OCI-M1 (cell line): ENCODE results near the gene SLC26A1.
"Not testable (repeated sequence)": the region's sequence is repeated elsewhere in the genome, so short reads cannot be mapped to it uniquely, and the experiment has no call there.

Experiments
- DNase-seq: peaks from one replicate; lab custom pipeline; 2025; lab: John Stamatoyannopoulos, UW

Gene SLC26A1

DNA sequence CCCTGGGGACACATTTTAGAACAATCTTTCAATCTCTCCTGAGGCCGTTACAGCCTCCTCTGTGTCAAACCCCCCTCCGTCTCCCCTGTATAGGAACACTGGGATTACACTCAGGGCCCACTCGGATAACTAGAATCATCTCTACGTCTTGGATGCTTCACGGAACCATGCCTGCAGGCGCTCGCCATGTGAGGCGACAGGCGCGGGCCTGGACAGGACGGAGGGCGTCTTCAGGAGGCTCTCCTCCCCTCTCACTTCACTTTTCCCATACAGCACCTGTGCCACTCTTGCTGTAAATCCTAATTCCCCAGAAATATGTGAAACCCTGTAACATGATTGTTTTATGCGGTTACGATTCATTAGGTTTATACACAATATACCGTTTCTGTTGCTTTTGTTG lies 10.4 kb downstream of the SLC26A1 start:
- DNase-seq: no peak

DNA sequence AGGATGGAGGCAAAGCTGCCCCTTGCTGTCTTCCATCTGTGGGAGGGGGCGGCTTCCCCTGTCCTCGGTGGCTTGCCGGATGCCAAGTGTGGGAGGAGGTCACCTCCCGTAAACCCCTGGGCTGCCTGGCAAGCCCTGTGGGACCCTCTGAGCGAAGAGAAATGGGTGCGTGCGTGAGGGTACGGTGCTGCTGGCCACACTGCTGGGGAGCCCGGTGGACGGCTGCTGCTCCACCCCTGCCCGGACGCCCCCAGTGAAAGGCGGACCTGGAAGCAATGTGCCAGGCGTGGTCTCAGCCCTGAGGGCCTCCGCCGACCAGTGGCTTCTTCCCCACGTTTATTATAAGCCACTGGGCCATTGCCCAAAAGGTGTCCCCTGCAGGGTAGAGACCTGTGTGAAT lies 10.9 kb downstream of the SLC26A1 start:
- DNase-seq: no peak

DNA sequence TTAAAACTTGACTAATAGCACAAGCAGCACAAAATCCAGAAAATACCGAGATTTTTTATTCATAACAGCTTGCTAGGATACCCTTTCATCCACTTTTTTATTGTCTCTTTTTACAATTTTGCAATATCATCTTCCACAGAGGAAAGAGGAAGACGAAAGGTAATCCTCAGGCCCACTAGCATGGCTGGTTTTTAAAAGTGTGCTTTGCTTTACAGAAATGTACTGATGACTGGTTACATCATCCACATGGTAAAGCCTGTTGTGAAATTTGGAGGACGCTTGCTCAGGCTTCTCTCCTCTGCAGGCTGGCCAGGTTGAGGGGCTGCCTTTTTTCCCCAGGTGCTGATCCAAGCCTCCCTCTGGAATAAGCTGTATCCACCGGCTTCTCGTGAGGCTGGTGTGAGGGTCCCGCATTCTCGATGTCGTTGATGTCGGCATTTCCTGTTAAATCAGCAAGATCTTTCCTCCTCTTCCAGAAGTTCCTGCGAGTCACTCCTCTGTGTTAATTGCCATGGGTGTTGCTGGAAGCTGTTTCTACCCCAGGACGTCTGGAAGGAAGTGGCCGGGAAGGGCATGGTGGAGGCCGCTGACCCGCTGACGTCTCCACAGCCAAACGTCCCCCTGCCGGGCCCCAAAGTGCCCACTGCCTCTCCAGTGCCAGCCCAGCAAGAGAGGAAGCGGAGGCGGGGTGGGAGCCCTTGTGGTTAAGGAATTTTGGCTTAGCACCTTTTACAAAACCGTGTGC lies 14.1 kb downstream of the SLC26A1 start:
- peak; percentile 84 for DNase-seq

DNA sequence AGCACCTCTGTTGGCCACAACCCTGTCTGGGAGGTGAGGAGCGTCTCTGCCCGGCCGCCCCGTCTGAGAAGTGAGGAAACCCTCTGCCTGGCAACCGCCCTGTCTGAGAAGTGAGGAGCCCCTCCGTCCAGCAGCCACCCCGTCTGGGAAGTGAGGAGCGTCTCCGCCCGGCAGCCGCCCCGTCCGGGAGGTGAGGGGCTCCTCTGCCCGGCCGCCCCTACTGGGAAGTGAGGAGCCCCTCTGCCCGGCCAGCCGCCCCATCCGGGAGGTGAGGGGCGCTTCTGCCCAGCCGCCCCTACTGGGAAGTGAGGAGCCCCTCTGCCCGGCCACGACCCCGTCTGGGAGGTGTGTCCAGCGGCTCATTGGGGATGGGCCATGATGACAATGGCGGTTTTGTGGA lies 17.2 kb downstream of the SLC26A1 start:
- not testable (repeated sequence) for DNase-seq

DNA sequence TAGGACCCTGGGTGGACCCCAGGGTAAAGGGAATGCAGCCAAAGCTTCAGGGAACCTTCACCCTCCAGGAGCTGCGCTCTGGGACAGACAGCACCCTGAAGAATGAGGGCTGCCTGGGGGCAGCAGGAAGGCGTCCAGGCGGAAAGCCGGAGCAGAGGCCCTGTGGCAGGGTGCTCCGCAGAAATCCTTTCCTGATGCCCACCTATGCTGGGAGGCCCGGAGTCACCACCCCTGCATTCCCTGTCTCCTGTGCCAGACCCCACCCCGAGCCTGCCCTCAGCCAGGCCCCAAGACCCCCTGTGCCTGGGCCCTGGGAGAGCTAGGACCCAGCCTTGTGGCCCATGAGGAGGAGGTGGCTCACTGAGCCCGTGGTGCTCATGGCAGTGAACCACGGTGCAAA lies 18.5 kb downstream of the SLC26A1 start:
- no peak for DNase-seq

DNA sequence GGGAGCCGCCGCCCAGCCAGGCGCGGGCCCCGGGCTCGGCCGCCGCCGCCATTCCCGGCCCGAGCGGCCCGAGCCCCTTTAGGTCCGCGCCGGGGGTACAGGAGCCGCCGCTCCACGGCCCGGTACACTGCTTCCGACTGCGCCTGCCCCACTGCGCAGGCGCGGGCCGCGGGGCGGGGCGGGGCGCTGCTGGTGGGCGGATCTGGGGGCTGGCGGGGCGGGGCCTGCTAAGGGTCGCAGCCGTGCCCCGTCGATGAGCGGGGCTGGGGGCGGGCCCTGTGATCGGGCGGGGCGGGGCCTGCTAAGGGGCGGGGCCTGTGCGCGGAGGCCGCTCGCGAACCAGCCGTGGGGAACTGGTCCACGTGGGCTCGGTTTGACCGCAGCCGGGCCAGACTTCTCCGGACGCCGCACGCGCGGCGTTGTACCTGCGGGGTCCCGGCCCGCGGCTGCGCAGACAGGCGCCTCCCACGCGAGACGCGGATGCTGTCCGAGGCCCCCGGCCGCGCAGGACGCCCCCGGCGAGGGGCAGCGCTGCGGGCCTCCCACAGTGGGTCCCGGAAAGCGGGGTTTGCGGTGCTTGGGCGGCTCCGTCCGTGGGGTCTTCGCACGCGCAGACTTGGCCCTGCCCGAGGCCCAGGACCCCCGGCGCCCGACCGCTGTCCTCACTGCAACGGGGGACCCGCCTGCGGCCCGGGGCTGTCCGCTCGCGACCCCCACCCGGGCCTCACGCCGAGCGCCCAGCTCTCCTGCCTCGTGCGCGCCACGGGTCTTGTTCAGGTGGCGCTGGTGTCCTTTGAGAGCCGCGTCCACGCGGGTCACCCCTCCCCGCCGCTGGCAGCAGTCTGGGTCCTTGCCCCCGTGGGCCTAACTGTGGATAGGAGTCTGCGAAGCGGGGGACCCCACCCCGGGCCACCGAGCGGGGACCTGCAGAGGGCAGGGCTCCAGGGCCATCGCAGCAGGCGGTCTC lies 19.5 kb downstream of the SLC26A1 start, which contains the start of gene DGKQ:
Gene DGKQ (minus strand): TSS at position 139 of the 967 bp plus-strand sequence. CDS start 87 bp downstream, at position 52.
- DNase-seq: peak; percentile 84

DNA sequence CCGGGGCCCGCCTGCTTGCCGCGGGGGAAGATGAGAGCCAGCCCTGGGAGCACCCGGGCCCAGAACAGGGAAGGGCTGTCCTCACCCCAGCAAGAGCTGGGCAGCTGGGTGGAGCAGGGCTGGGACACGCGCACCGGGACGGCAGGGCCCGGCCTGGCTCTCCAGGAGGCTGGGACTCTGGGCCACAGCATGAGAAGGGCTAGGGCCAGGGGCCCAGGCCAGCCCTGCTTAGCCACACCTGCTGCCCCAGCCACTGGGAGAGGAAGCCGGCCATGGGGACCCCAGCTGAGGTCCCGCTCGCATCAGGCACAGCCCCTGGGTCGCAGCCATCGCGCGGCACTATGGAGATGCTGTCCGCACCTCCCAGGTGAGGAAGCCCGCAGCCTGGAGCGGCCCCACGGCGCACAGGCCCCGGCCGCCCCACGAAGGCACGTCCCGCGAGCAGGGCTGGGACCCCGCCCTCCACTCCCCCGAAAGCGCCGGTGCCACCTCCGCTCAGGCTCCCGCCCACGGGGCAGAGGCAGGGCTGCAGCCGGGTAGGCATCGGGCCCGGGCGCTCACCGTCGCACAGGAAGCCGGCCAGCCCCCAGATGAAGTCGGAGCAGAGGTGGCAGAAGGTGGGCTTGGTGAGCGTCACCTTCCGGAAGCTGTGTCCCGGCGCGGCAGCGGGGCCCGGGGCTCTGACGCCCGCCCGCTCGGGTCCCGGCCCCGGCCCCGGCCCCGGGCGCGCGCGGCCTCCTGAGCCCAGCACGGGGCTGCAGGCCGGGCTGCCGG lies 20.4 kb downstream of the SLC26A1 start:
- peak; percentile 17 for DNase-seq

DNA sequence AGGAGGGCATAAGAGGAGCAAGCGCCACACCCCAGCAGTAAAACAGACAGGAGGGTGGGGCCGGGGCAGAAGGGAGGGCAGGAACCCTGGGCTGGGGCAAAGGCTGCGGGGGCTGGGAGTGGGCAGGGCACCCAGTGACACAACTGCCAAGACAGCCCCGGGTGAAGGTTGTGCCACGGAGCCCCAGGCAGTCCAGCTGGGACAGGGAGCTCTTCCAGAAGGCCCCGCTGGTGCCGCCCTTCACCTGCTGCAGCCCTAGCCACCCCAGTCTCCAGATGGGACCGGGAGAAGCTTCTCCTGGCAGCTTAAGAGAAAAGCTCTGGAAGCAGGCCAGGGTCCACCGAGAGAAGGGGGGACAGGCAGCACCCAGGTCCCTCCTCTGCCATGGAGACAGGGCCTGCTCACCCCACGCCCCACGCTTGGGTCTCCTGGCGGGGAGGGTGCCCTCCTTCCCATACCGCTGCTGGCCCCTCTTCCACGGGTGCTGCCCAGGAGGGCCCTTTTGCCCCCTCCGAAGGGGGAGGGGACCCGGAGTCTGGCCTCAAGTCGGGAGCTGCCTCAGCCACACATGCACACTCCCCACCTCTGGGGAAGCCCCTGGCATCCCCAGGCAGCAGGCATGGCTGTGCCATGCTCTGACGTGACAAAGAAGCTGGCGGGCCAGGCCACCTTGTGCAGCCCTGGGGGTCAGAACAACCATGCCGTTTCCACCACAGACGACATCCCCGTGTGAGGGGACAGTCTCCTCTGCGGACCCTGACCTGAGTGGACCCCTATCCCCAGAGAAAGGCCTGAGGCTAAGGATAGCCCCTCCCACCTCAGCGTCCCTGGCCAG lies 21.3 kb downstream of the SLC26A1 start:
- DNase-seq: no peak

DNA sequence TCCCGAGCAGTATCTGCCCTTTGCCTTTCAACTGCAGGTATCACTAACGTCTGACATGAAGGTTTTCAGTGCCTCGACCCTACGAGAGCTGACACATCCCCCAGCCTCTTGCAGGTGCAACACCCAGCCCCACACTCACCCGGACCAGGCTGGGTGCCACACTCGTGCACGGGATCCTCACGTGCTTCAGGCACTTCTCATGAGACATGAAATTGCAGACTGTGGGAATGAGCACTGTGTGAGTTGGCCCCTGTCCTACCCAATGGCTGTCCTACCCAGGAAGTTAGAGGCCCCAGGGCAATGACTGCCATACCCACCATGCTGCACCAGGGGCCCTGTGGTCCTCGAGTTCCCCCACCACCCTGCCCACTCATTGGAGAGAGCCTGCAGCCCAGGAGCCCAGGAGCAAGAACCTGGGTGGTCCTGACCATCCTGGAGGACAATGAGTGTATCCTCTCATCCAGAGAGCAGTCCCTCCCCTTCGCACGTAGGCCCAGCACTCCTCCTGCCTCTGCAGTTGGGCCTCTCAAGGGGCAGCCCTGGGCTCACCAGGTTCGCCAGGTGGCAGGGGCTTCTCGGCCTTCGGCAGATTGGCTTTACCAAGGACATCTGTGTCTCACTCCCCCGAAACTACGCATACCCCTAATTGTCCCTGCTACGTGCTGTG lies 22.2 kb downstream of the SLC26A1 start:
- no peak for DNase-seq

DNA sequence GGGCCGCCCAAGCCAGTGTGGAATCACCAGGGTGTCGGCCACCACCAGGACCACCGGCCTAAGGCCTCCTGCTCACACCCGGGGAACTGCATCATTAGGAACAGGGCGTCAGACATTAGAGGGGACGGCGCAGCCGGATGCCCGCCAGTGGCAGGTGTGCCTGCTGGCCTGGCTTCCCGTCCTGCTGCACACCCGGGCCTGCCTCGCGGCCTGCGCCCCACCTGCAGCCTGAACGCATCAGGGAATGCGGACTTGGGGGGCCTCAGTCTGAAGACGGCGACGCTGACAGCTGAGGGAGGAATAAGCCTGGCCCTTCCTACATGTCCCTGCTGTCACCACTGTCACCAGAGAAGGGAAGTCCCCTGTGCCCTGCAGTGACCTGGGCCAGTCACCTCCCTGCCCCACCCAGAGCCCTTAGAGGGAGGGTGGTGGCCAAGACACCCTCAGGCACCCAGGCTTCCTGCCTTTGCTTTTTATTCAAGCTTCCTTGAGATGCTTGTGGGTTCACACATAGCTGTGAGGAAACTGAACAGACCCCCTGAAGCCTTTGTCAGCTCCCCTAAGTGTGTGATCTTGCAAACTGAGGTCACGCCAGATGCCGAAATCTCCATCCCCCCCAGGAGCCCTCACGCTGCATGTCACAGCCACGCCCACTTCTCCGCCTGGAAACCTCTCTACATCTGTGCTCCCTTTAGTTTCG lies 23.0 kb downstream of the SLC26A1 start:
- DNase-seq: no peak

DNA sequence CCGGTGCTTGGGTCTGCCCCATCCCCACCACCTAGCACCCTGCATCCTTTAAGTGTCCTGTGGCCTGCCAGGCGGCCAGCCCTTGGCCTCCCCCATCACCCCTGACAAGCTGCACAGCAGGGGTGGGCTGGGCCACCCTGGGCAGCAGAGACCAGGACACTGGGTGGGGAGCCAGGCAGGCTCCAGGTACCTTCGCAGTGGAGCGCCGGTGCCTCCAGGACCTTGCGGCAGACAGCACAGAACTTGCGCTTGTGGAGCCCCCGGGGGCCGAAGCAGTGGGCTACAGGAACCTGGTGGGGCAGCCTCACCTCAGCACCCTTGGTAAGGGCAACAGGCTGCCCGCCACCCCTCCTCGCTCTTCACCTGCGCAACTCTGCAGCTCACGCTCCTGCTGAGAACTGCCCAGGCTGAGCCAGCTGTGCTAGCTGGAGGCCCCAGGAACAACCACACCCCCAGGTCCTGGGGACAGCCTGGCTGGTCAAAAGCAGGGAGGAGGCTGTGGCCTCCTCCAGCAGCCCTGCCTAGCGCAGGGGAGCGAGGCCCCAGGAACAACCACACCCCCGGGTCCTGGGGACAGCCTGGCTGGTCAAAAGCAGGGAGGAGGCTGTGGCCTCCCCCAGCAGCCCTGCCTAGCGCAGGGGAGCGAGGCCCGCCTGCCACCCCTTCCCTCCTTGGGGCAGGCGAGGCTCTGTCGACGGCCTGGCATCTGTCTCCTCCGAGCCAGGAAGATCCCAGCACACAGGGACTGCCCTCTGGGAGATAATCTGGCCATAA lies 24.4 kb downstream of the SLC26A1 start:
- no peak for DNase-seq

DNA sequence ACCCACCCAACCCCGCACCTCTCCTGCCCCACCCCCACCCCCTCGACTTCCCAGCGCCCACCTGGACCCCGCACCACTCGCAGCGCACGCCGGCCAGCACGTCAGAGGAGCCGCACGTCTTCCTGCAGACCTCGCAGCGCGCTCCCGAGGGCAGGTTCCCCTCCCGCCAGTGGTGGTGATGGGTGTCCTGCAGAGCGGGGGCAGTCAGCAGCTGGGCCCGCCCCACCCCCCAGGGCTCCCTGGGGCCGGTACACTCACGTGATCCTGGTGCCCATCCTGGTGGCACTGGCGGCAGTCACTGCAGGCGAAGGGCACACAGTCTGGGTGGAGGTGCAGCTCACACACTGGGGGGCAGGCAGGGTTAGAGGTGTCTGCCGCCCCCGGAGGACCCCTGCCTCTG lies 25.0 kb downstream of the SLC26A1 start:
- DNase-seq: no peak

DNA sequence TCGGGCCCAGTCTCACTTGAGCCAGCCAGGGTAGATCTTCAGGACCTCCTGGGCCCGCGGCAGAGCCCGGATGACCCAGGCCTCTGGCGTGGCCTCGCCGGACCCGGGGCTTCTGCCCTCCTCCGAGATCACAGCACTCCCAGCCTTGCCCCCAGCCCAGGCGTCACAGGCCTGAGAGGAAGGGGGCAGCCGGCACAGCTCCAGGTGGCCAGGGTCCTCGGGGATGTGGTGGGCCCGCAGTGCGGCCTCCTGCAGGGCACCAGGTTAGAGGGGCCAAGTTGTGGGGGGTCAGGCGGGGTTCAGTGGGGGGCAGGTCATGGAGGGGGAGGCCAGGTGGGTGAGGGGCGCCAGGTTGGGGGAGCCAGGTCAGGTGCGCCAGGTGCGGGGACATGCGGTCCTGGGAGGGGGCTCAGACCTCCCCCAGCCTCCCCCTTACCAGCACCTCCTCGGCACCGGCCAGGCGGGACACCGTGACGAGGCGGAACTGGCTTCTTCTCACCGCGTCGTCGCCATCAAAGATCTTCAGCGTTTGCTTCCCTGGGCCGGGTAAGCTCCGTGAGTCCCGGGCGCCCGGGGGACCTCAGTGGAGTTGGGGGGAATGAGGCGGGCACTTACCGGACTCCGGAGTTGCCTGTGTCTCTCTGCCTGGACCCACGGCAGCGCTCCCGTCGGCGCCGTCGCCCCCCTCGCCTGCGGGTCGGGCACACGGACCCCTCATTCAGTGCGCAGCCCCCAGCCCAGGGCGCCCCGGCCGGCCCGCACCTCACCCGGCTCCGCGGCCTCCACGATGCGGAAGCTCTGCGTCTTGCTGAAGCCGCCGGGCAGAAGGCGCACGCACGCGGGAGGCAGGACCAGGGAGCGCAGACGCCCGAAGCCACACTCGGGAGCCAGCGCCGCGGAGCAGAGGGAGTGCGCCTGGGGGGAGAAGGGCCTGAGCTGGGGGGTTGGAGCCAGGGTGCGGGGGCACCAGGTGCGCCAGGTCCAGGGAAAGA lies 25.8 kb downstream of the SLC26A1 start:
- no peak for DNase-seq

DNA sequence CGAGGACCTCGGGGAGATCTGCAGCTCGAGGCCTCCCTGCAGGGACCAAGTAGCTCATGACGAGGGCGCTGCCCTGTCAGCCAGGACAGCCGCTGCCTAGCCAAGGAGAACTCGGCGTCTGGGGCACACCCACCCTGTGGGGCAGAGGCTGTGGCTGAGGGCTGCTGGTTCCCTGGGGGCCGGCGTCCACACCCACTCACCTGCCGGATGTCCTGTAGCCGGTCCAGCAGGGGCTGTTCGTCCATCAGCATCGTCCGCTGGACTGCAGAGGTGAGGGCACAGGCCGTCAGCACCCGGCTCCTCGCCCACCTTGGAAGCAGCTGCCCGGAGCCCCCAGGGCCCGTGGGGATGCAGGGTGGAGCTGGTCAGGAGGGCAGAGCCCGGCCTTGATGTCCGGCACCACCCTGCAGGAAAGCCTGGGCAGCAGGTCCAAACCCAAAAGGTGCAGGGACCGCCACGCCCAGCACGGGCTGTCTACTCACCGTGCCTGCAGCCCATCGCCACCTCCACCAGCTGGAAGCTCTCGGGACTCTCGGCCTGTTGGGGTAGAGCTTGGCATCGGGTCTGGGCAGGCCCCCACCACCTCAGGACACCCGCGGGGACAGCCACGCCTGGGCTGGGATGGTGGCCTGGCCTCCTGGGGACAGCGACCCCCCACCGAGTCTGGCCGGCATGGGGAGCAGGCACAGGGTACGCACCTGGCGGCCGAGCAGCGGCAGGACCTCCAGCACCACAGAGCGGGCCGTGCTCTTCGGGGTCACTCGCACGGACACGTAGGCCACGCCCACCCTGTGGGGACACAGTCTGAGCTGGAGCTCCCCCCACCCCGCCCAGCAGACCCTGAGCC lies 26.7 kb downstream of the SLC26A1 start:
- DNase-seq: no peak

DNA sequence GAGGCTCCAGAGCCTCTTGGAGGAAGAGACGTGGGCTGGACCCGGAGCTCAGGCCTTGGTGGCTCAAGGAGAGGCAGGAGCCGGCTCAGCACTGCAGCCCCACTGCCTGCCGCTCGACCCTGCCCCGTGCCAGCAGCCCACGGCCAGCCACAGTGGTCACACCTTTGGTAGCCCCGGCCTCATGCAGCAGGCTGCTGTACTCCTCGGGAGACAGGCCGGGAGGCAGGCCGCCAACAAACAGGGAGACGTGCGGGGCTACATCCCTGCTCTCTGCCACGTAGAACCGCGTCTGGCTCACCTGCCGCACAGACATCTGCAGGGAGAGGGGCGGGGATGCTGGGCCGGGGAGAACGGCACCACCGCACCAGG lies 27.5 kb downstream of the SLC26A1 start:
- no peak for DNase-seq

DNA sequence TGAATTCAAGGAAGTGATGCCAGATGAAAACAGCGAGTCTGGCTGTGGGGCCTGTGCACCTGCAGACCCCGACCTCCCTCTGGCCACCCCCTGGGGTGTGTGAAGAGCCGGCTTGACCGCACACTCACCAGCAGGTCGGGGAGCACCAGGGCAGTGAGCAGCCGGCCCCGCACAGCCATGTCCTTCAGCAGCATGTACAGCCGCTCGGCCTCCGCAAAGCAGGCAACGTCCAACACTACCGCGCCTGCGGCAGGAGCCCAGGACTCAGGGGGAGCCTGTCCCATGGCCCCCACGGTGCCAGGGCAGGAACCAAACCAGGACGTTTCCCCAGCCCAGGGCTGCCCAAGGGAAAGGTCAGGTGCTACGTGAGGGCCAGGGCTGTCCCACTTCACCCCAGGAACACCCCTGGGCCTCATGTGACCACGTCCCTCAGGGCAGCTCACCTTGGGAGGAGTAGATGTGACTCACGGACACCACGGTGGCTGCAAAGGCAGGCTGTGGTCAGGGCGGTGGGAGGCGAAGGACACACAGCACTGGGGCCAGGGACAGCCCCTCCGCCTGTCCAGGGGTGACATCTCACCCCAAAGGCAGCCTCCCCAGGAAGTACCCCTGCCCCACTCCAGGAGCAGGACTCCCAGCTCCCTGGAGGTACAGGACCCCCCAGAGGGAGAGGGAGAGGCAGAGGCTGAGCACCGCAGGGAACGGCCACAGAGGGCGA lies 28.0 kb downstream of the SLC26A1 start:
- DNase-seq: no peak
